GM23248 (cell line): ENCODE data around the gene TRMU.

Experiments used
- EZH2 ChIP-seq: fragments of 200-600 bp; sonication (generic); IDR thresholded peaks from 2 replicates; pipeline ENCODE4 v1.6.1; 2018; ENCODE audit warnings: antibody characterized with exemption, mild to moderate bottlenecking; ENCODE audit not compliant: insufficient read depth, poor library complexity, severe bottlenecking
- EZH2phosphoT487 ChIP-seq: fragments of 200-600 bp; sonication (generic); IDR thresholded peaks from 2 replicates; pipeline ENCODE4 v1.6.1; 2018; ENCODE audit warnings: antibody characterized with exemption, moderate library complexity, mild to moderate bottlenecking, low read depth; ENCODE audit not compliant: insufficient read depth

DNA sequence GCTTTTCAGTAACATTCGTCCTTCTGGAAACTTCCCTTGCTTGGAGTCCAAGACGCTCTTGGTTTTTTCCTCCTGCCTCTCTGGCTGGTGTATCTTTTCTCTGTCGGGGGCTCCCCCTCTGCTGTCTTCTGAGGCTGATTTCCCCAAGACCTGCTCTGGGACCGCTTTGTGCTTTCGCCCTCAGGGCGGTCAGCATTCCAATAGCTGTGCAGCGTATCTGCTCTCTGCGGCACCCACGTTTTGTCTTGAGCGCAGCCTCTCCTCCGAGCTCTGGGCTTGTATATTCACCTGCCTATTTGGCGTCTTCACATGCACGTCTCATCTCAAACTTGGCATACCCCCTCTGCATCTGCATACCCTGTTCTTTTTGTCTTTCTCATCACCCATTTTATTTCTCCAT is 36.4 kb upstream of the TRMU start:
- no peak for TF ChIP-seq EZH2
- no peak for TF ChIP-seq EZH2phosphoT487
